ENCODE results near the gene MYOZ2. TPM values are rescaled to one million over a fixed set of nuclear protein-coding genes. Genes with fewer than 3 reads are reported as not detected.

MYOZ2 gene
- total RNA-seq, 1 experiment from 2014 or later = not detected

DNA sequence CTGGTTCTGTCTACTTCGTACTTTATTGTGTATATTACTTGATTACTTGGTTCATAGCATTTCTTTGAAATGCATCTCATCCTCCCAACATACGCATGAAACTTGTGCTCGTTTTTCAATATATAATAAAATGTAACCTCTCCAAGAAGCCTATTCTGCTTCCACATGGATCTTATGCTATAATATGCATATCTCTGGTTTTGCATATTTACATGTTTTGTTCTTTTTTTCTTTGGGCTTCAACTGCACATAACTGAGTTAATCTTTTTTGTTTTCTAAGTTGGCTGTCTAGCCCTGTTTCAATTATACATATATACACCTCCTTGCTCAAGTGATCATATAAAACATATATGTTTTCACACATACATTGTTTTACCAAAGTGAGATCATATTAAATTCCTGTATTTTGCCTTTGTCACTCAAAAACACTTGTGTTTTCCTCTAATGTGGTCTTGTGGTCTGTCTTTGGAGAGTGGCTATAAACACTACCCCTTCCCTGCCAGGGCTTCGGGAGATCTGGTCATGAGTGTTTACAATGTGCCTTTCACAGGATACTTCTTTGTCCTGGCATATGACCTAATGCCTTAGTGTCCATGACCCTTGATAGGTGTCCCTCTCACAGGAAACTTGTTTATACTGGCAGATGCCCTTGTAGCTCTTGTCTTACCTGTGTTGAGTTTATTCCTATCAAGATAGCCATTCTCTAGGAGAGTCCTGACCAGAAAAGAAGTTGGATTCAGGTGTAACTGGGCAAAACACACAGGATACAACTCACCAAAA is 94.5 kb downstream of the MYOZ2 start:
- Histone ChIP-seq H3K27ac (ENCODE audit: low read length) (no peak overlapping the region), H3K36me3 (ENCODE audit: insufficient read depth, low read length) (no peaks in the 10 kb centered on the region), H2AFZ (ENCODE audit: low read length) (no peak overlapping the region), H3K4me1 (ENCODE audit: low read length) (no peaks in the 10 kb centered on the region), H3K4me3 (ENCODE audit: low read length) (no peak overlapping the region), H3K27me3 (ENCODE audit: low read length) (no peaks in the 10 kb centered on the region), H3K9ac (ENCODE audit: low read length) (no peak overlapping the region), H3K9me2 (replicated peaks; ENCODE audit: insufficient read depth, low read length) (no peaks in the 10 kb centered on the region), H3K9me3 (ENCODE audit: low read length) (no peaks in the 10 kb centered on the region), H3K4me2 (ENCODE audit: low read depth, low read length, poor library complexity, severe bottlenecking) (no peak overlapping the region), H4K20me1 (ENCODE audit: insufficient read depth, low read depth, low read length) (no peaks in the 10 kb centered on the region), H3K79me2 (ENCODE audit: low read length) (no peaks in the 10 kb centered on the region)
- no peak for DNase-seq

DNA sequence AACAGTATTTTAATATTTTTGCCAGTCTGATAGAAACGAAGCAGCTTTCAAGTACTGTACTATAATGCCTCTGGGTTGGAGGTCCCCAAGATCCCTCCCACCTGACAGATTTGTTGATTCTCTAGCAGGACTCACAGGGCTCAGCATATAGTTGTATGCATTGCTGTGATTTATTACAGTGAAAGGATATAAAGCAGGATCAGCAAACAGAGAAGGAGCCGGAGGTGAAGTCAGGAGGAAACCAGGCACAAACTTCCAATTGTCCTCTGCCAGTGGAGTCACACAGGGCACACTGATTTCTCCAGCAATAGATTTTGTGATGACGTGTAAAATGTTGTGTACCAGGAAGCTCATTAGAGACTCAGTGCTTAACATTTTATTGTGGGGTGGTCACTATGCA is 95.9 kb downstream of the MYOZ2 start:
- no peaks in the 10 kb centered on the region for H3K9me3 ChIP-seq (ENCODE audit: low read length)
- H2AFZ ChIP-seq (ENCODE audit: low read length) = no peak overlapping the region
- H3K9me2 ChIP-seq (replicated peaks; ENCODE audit: insufficient read depth, low read length) = no peaks in the 10 kb centered on the region
- no peaks in the 10 kb centered on the region for H3K4me1 ChIP-seq (ENCODE audit: low read length)
- no peak overlapping the region for H3K27ac ChIP-seq (ENCODE audit: low read length)
- H3K4me2 ChIP-seq (ENCODE audit: low read depth, low read length, poor library complexity, severe bottlenecking) = no peak overlapping the region
- no peaks in the 10 kb centered on the region for H3K36me3 ChIP-seq (ENCODE audit: insufficient read depth, low read length)
- no peak overlapping the region for H3K4me3 ChIP-seq (ENCODE audit: low read length)
- no peak for DNase-seq
- no peaks in the 10 kb centered on the region for H3K27me3 ChIP-seq (ENCODE audit: low read length)
- no peaks in the 10 kb centered on the region for H3K79me2 ChIP-seq (ENCODE audit: low read length)
- H3K9ac ChIP-seq (ENCODE audit: low read length) = no peak overlapping the region
- no peaks in the 10 kb centered on the region for H4K20me1 ChIP-seq (ENCODE audit: insufficient read depth, low read depth, low read length)

DNA sequence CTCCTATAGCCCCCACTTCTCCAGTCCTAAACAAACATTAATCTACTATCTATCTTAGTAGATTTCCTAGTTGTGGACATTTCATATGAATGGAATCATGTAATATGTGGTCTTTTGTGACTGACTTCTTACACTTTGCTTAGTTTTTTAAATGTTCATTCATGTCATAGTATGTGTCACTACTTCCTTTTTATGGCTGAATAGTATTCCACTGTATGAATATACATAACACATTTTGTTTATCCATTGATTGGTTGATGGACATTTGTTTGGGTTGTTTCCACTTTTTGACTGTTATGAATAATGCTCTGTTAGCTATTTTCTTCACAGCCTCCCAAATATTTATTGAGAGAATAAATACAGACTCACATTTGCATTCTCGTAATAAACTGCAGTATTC is 96.7 kb downstream of the MYOZ2 start:
- no peak overlapping the region for H3K9ac ChIP-seq (ENCODE audit: low read length)
- H3K27ac ChIP-seq (ENCODE audit: low read length) = no peak overlapping the region
- no peak overlapping the region for H3K4me3 ChIP-seq (ENCODE audit: low read length)
- H3K9me3 ChIP-seq (ENCODE audit: low read length) = no peaks in the 10 kb centered on the region
- no peaks in the 10 kb centered on the region for H3K27me3 ChIP-seq (ENCODE audit: low read length)
- no peaks in the 10 kb centered on the region for H3K79me2 ChIP-seq (ENCODE audit: low read length)
- H3K4me1 ChIP-seq (ENCODE audit: low read length) = no peaks in the 10 kb centered on the region
- no peaks in the 10 kb centered on the region for H4K20me1 ChIP-seq (ENCODE audit: insufficient read depth, low read depth, low read length)
- no peak for DNase-seq
- no peak overlapping the region for H2AFZ ChIP-seq (ENCODE audit: low read length)
- no peaks in the 10 kb centered on the region for H3K36me3 ChIP-seq (ENCODE audit: insufficient read depth, low read length)
- no peaks in the 10 kb centered on the region for H3K9me2 ChIP-seq (replicated peaks; ENCODE audit: insufficient read depth, low read length)
- no peak overlapping the region for H3K4me2 ChIP-seq (ENCODE audit: low read depth, low read length, poor library complexity, severe bottlenecking)

DNA sequence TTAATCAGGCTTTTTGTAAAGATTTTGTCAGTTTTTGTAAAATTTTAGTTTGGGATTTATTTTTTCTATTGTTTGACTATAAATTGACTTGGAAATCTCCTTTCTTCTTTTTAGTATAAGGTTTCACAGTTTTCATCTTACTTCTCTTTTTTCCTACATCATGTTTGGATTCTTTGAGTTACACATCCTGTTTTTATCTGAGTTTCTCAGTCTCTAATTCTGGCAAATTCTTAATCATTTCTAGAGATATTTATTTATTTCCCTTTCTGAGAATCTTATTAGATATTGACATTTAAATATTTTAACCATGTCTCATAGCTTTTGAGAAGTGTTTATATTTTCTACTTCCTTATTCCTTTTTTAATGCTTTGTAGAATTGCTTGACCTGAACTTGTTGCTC is 97.6 kb downstream of the MYOZ2 start:
- Histone ChIP-seq H3K9ac (ENCODE audit: low read length) (no peak overlapping the region), H3K4me1 (ENCODE audit: low read length) (no peaks in the 10 kb centered on the region), H3K36me3 (ENCODE audit: insufficient read depth, low read length) (no peaks in the 10 kb centered on the region), H3K27me3 (ENCODE audit: low read length) (no peaks in the 10 kb centered on the region), H3K27ac (ENCODE audit: low read length) (no peak overlapping the region), H2AFZ (ENCODE audit: low read length) (no peak overlapping the region), H3K4me2 (ENCODE audit: low read depth, low read length, poor library complexity, severe bottlenecking) (no peak overlapping the region), H4K20me1 (ENCODE audit: insufficient read depth, low read depth, low read length) (no peaks in the 10 kb centered on the region), H3K9me2 (replicated peaks; ENCODE audit: insufficient read depth, low read length) (no peaks in the 10 kb centered on the region), H3K4me3 (ENCODE audit: low read length) (no peak overlapping the region), H3K79me2 (ENCODE audit: low read length) (no peaks in the 10 kb centered on the region), H3K9me3 (ENCODE audit: low read length) (no peaks in the 10 kb centered on the region)
- DNase-seq = no peak

DNA sequence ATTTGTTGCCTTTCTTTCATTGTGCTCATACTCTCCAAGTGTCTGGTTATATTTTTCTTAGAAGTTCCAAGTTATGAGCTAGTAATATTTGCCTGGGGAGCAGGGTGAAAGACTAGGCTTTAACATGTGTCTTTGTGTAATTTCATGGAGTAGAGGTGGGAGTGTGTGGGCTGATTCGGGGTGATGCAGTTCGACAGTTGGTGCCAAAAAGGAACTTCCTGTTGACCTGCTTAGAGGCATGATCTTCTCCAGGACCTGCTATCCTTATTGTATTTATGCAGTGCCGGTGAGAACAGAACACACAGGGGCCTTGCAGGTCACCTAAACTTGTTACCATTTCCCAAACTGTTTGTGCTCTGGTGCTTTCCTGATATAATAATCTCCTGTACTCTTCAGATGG is 98.1 kb downstream of the MYOZ2 start:
- DNase-seq = no peak
- no peak overlapping the region for H2AFZ ChIP-seq (ENCODE audit: low read length)

DNA sequence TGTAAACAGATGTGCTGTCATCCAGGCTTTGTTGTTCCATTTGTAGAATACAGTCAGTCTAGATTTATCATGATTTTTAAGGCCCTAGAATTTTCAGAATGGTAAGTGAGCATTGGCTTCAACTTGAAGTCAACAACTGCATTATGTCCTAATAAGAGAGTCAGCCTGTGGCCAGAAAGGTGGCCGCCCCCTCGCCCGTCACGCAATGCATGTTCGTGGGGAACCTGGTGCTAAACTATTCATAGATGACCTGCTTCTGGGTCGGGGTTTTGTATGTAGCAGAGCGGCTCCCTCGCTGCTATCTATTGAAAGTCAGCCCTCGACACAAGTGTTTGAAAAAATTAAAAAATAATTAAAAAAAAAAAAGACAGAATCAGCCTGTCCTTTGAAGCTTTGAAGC is 101.6 kb downstream of the MYOZ2 start:
- H3K9me3 ChIP-seq (ENCODE audit: low read length) = no peaks in the 10 kb centered on the region
- no peaks in the 10 kb centered on the region for H4K20me1 ChIP-seq (ENCODE audit: insufficient read depth, low read depth, low read length)
- no peak overlapping the region for H3K4me3 ChIP-seq (ENCODE audit: low read length)
- H3K79me2 ChIP-seq (ENCODE audit: low read length) = no peaks in the 10 kb centered on the region
- H3K36me3 ChIP-seq (ENCODE audit: insufficient read depth, low read length) = no peaks in the 10 kb centered on the region
- no peak overlapping the region for H3K4me2 ChIP-seq (ENCODE audit: low read depth, low read length, poor library complexity, severe bottlenecking)
- no peak for DNase-seq
- H3K4me1 ChIP-seq (ENCODE audit: low read length) = no peaks in the 10 kb centered on the region
- no peak overlapping the region for H2AFZ ChIP-seq (ENCODE audit: low read length)
- no peak overlapping the region for H3K9ac ChIP-seq (ENCODE audit: low read length)
- no peaks in the 10 kb centered on the region for H3K27me3 ChIP-seq (ENCODE audit: low read length)
- H3K27ac ChIP-seq (ENCODE audit: low read length) = no peak overlapping the region
- no peaks in the 10 kb centered on the region for H3K9me2 ChIP-seq (replicated peaks; ENCODE audit: insufficient read depth, low read length)

More for the DNA sequence above, 98.1 kb downstream of the MYOZ2 start:
- Histone ChIP-seq H3K9ac (ENCODE audit: low read length) (no peak overlapping the region), H3K36me3 (ENCODE audit: insufficient read depth, low read length) (no peaks in the 10 kb centered on the region), H3K79me2 (ENCODE audit: low read length) (no peaks in the 10 kb centered on the region), H3K4me3 (ENCODE audit: low read length) (no peak overlapping the region), H3K27ac (ENCODE audit: low read length) (no peak overlapping the region), H4K20me1 (ENCODE audit: insufficient read depth, low read depth, low read length) (no peaks in the 10 kb centered on the region), H3K9me2 (replicated peaks; ENCODE audit: insufficient read depth, low read length) (no peaks in the 10 kb centered on the region), H3K4me2 (ENCODE audit: low read depth, low read length, poor library complexity, severe bottlenecking) (no peak overlapping the region), H3K9me3 (ENCODE audit: low read length) (no peaks in the 10 kb centered on the region), H3K27me3 (ENCODE audit: low read length) (no peaks in the 10 kb centered on the region), H3K4me1 (ENCODE audit: low read length) (no peaks in the 10 kb centered on the region)

Other genes with a start within 250 kb of the MYOZ2 start
- gene SYNPO2, start 247.0 kb upstream of the MYOZ2 start, total RNA-seq (2014; rRNA removed; shearing (Covaris generic); ENCODE audit: low replicate concordance) = 0.94 and 1.2 TPM in 2 replicates
- 1.2 and 1.4 TPM in 2 replicates for gene USP53, start 76.9 kb downstream of the MYOZ2 start, total RNA-seq (2014; rRNA removed; shearing (Covaris generic); ENCODE audit: low replicate concordance)
- gene FABP2, start 186.3 kb downstream of the MYOZ2 start, total RNA-seq (2014; rRNA removed; shearing (Covaris generic); ENCODE audit: low replicate concordance) = not detected in 2 replicates

Measured in Karpas-422 (cell line).